ENCODE data around the gene S100A8.

S100A8 gene

GRCh38 chr1:153430166-153430553, 39.3 kb upstream of the S100A8 start:
- H3K4me3 ChIP-seq (ENCODE audit: low read depth, low read length), result no peak overlapping the region
- no peak for DNase-seq (ENCODE audit: low read depth)
- TF ChIP-seq POLR2A (IDR thresholded peaks at IDR 0.05; ENCODE audit: extremely low read depth, insufficient read length) (no peak), CTCF (IDR thresholded peaks at IDR 0.05; ENCODE audit: low read depth, low read length) (no peak), MYC (IDR thresholded peaks at IDR 0.05; ENCODE audit: low read depth, low read length) (no peak), MAX (IDR thresholded peaks at IDR 0.05; ENCODE audit: low read depth, low read length) (no peak)

GRCh38 chr1:153429266-153430165, 38.6 kb upstream of the S100A8 start:
- no peak for DNase-seq (ENCODE audit: low read depth)
- H3K4me3 ChIP-seq (ENCODE audit: low read depth, low read length), result no peak overlapping the region
- TF ChIP-seq CTCF (IDR thresholded peaks at IDR 0.05; ENCODE audit: low read depth, low read length), result no peak
- no peak for TF ChIP-seq POLR2A (IDR thresholded peaks at IDR 0.05; ENCODE audit: extremely low read depth, insufficient read length)
- no peak for TF ChIP-seq MYC (IDR thresholded peaks at IDR 0.05; ENCODE audit: low read depth, low read length)
- no peak for TF ChIP-seq MAX (IDR thresholded peaks at IDR 0.05; ENCODE audit: low read depth, low read length)

- no peak overlapping the region for H3K4me3 ChIP-seq (ENCODE audit: low read depth, low read length)
- no peak for DNase-seq (ENCODE audit: low read depth)
- TF ChIP-seq MAX (IDR thresholded peaks at IDR 0.05; ENCODE audit: low read depth, low read length) (no peak), MYC (IDR thresholded peaks at IDR 0.05; ENCODE audit: low read depth, low read length) (no peak), POLR2A (IDR thresholded peaks at IDR 0.05; ENCODE audit: extremely low read depth, insufficient read length) (no peak), CTCF (IDR thresholded peaks at IDR 0.05; ENCODE audit: low read depth, low read length) (no peak)
Observed at GRCh38 chr1:153428791-153429190, 37.9 kb upstream of the S100A8 start.

- DNase-seq (ENCODE audit: low read depth), result no peak
- no peak for TF ChIP-seq MAX (IDR thresholded peaks at IDR 0.05; ENCODE audit: low read depth, low read length)
- TF ChIP-seq CTCF (IDR thresholded peaks at IDR 0.05; ENCODE audit: low read depth, low read length), result no peak
- no peak for TF ChIP-seq POLR2A (IDR thresholded peaks at IDR 0.05; ENCODE audit: extremely low read depth, insufficient read length)
- TF ChIP-seq MYC (IDR thresholded peaks at IDR 0.05; ENCODE audit: low read depth, low read length), result no peak
- H3K4me3 ChIP-seq (ENCODE audit: low read depth, low read length), result no peak overlapping the region
Observed at GRCh38 chr1:153428073-153428638, 37.3 kb upstream of the S100A8 start.

- no peak overlapping the region for H3K4me3 ChIP-seq (ENCODE audit: low read depth, low read length)
- TF ChIP-seq CTCF (IDR thresholded peaks at IDR 0.05; ENCODE audit: low read depth, low read length) (no peak), MAX (IDR thresholded peaks at IDR 0.05; ENCODE audit: low read depth, low read length) (no peak), MYC (IDR thresholded peaks at IDR 0.05; ENCODE audit: low read depth, low read length) (no peak), POLR2A (IDR thresholded peaks at IDR 0.05; ENCODE audit: extremely low read depth, insufficient read length) (no peak)
- DNase-seq (ENCODE audit: low read depth), result no peak
Observed at GRCh38 chr1:153426809-153427208, 35.9 kb upstream of the S100A8 start.

All from NB4 (cell line).